IMR-90 (cell line): ENCODE results near the gene PLBD1.

Experiments
- BHLHE40 ChIP-seq: fragments of 150-350 bp; IDR thresholded peaks from 2 replicates; pipeline ENCODE4 v1.6.1; 2016; ENCODE audit warnings: mild to moderate bottlenecking, low read depth, low read length
- CEBPB ChIP-seq: IDR thresholded peaks from 2 replicates; pipeline ENCODE4 v1.6.1; 2012; ENCODE audit warnings: low read depth, low read length, improper control_type of control experiment
- FOS ChIP-seq: fragments of 150-350 bp; IDR thresholded peaks from 2 replicates; pipeline ENCODE4 v1.6.1; 2016; ENCODE audit warnings: low read depth, low read length
- MAZ ChIP-seq: IDR thresholded peaks from 2 replicates; pipeline ENCODE4 v1.6.1; 2012; ENCODE audit warnings: low read depth, mild to moderate bottlenecking, low read length, improper control_type of control experiment, moderate library complexity, borderline replicate concordance
- MXI1 ChIP-seq: IDR thresholded peaks from 2 replicates; pipeline ENCODE4 v1.6.1; 2012; ENCODE audit warnings: low read depth, mild to moderate bottlenecking, low read length, moderate library complexity, borderline replicate concordance
- POLR2A ChIP-seq: IDR thresholded peaks from 2 replicates; pipeline ENCODE4 v1.6.1; 2012; ENCODE audit warnings: mild to moderate bottlenecking, low read depth, low read length
- RAD21 ChIP-seq: IDR thresholded peaks from 2 replicates; pipeline ENCODE4 v1.6.1; 2012; ENCODE audit warnings: low read length, improper control_type of control experiment
- RCOR1 ChIP-seq: IDR thresholded peaks from 2 replicates; pipeline ENCODE4 v1.6.1; 2012; ENCODE audit warnings: mild to moderate bottlenecking, low read length, improper control_type of control experiment; ENCODE audit not compliant: insufficient replicate concordance
- RFX5 ChIP-seq: IDR thresholded peaks from 2 replicates; pipeline ENCODE4 v1.8.0; 2012; ENCODE audit warnings: low read depth, mild to moderate bottlenecking, low read length, moderate library complexity
- SMC3 ChIP-seq: fragments of 150-350 bp; IDR thresholded peaks from 2 replicates; pipeline ENCODE4 v1.6.1; 2016; ENCODE audit warnings: low read depth, mild to moderate bottlenecking, antibody characterized with exemption, low read length, moderate library complexity
- TF ChIP-seq, protein P1 (sequence below): conservative IDR thresholded peaks from 2 replicates; pipeline ENCODE4 v1.5.1; 2012; ENCODE audit warnings: mild to moderate bottlenecking, low read depth, low read length, improper control_type of control experiment
- TF ChIP-seq, protein P2 (sequence below): fragments of 150-350 bp; IDR thresholded peaks from 2 replicates; pipeline ENCODE4 v1.6.1; 2017; ENCODE audit warnings: mild to moderate bottlenecking, antibody characterized with exemption, low read length, low read depth

GRCh38 chr12:14479004-14479403 lies 88.7 kb downstream of the PLBD1 start:
- TF ChIP-seq, protein P1, sequence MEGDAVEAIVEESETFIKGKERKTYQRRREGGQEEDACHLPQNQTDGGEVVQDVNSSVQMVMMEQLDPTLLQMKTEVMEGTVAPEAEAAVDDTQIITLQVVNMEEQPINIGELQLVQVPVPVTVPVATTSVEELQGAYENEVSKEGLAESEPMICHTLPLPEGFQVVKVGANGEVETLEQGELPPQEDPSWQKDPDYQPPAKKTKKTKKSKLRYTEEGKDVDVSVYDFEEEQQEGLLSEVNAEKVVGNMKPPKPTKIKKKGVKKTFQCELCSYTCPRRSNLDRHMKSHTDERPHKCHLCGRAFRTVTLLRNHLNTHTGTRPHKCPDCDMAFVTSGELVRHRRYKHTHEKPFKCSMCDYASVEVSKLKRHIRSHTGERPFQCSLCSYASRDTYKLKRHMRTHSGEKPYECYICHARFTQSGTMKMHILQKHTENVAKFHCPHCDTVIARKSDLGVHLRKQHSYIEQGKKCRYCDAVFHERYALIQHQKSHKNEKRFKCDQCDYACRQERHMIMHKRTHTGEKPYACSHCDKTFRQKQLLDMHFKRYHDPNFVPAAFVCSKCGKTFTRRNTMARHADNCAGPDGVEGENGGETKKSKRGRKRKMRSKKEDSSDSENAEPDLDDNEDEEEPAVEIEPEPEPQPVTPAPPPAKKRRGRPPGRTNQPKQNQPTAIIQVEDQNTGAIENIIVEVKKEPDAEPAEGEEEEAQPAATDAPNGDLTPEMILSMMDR = no peak
- TF ChIP-seq RAD21 = no peak
- no peak for TF ChIP-seq RFX5
- TF ChIP-seq POLR2A = no peak
- TF ChIP-seq, protein P2, sequence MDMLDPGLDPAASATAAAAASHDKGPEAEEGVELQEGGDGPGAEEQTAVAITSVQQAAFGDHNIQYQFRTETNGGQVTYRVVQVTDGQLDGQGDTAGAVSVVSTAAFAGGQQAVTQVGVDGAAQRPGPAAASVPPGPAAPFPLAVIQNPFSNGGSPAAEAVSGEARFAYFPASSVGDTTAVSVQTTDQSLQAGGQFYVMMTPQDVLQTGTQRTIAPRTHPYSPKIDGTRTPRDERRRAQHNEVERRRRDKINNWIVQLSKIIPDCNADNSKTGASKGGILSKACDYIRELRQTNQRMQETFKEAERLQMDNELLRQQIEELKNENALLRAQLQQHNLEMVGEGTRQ = no peak
- TF ChIP-seq MAZ = no peak
- TF ChIP-seq SMC3 = no peak
- TF ChIP-seq RCOR1 = no peak
- TF ChIP-seq CEBPB = no peak
- TF ChIP-seq MXI1 = no peak
- no peak for TF ChIP-seq FOS
- no peak for TF ChIP-seq BHLHE40
